Measurements from ENCODE around the gene FERMT1.
"Not testable (repeated sequence)": the region's sequence is repeated elsewhere in the genome, so short reads cannot be mapped to it uniquely, and the experiment has no call there.

FERMT1 gene

GRCh38 chr20:6069669-6070068 lies 53.2 kb downstream of the FERMT1 start:
- DNase-seq = no peak

- no peak for DNase-seq
These were observed 55.0 kb downstream of the FERMT1 start for GRCh38 chr20:6067763-6068318.

GRCh38 chr20:6066582-6066981 lies 56.2 kb downstream of the FERMT1 start:
- no peak for DNase-seq

- no peak for DNase-seq
These were observed 61.3 kb downstream of the FERMT1 start for GRCh38 chr20:6061544-6061943.

- no peak for DNase-seq
These were observed 62.6 kb downstream of the FERMT1 start for GRCh38 chr20:6060213-6060612.

GRCh38 chr20:6058684-6059295 lies 64.0 kb downstream of the FERMT1 start:
- DNase-seq = no peak

DNA sequence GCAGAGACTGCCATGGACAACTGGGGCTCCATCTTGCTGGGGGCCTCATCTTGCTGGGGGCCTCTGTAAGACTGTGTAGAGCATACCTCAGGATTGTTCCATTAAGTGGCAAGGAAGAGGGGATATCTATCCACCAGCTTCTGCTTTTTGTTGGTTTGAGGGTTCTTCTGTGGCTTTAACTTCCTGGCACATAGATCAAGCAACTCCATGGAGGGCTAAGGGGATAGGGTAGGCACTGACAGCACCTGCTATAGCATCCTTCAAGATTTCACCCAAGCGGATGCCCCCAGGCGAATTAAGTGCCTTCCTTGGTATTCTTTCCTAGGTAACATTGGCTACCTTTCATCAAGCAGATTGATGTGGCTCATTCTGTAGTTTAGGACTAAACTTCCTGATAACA lies 65.1 kb downstream of the FERMT1 start:
- DNase-seq = no peak

DNA sequence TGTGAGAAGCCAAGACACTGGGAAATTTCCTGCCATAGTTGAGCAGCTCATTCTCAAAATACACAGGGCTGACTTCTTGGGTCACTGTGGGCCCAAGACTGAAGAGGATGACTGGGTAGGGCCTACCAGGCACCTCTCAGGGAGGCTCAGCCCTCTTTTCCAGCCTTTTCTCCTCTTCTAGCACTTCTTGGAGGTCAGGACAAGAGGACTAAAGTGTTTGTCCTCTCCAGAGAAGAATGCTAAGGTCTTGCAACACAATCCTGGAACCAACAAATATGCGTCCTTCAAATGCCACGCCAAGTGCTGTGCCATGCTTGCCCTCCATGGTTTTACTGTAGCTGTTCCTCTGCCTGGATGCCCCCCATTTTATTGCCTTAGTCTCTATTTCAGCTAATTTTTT lies 65.7 kb downstream of the FERMT1 start:
- no peak for DNase-seq

- no peak for DNase-seq
These were observed 66.8 kb downstream of the FERMT1 start for GRCh38 chr20:6055981-6056569.

GRCh38 chr20:6055161-6055783 lies 67.6 kb downstream of the FERMT1 start:
- no peak for DNase-seq

DNA sequence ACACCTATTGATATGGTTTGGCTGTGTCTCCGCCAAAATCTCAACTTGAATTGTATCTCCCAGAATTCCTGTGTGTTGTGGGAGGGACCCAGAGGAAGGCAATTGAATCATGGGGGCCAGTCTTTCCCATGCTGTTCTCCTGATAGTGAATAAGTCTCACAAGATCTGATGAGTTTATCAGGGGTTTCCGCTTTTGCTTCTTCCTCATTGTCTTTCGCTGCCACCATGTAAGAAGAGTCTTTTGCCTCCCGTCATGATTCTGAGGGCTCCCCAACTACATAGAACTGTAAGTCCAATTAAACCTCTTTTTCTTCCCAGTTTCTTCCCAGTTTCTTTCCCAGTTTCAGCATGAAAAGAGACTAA lies 68.2 kb downstream of the FERMT1 start:
- DNase-seq = not testable (repeated sequence)

DNA sequence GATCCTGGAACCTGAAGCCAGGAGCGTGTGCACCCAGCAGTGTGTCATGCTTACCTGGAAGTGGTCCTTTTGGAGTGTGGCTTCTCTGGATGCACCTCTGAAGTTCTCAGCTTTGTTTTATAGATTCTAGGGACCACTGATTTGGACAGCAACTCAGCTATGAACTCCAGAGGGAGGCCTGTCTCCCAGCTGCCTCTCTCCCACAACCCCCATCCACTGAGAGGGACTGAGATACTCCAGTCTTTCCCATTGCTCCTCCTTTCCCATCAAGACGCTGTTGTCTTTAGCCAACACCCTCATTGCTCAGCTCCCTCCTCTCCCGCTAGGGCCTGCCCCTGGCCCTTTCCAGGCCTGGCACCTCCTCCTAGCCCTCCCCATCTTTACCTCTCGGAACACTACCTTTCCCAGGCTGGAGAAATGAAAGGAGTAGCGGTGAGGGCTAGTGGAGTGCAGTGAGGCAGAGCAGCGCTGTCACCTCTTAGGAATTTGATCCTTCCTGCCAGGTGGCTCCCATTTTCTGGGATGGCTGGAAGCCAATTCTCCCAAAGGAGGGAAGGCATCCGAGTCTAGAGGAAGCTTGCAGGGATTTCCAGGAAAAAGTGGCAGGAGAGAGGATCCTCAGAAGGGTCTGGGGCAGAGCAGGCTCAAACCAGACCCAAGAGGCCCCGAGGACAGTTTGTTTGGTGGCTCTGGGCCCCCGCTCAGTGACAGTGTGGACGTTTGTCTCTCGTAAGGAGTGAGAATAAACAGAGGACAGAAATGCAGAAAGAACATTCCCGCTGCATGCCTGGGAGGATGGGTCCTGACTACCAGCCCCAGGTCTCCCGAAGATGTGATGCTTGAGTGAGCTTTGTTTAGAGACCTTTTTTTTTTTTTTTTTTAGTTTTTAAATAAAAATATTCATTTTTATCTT lies 68.8 kb downstream of the FERMT1 start, which contains the start of gene LRRN4:
LRRN4 (minus strand) TSS at position 285 of the 913 bp plus-strand sequence. CDS start 1,261 bp downstream, outside the sequence.
- DNase-seq = no peak

DNA sequence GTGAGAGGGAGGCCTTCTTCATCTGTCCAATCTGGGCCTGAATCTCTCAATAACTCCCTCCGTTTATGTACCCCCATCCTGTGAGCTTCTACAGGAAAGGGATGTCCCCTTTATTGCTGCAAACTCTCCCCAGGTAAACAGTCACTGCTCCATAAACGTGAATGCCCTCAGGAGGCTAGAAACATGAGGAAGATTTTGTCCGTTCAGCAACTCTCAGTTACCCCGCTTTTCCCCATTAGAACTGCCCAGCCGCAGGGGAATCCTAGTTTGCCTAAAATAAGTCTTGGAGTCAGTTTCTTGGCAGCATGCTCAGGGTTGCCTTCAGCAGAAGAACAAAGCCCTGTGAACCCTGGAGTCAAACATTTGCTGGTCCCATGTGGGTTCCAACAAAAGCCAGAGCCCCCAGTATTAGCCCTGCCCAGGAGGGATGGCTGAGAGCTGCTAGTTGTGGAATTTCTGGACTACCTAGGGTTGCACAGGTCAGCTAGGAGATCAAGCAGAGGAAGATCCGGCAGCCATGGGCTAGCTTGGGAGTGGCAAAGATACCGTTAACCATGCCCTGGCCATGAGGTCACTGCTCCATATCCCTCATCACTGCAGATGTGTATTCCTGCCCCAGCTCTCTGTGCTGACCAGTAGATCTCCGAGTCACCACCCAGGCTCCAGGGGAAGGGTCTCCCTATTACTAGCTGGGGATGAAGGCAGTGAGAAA lies 69.6 kb downstream of the FERMT1 start:
- DNase-seq = no peak

- DNase-seq = no peak
These were observed 71.3 kb downstream of the FERMT1 start for GRCh38 chr20:6051505-6051904.

GRCh38 chr20:6048391-6048790 lies 74.4 kb downstream of the FERMT1 start:
- DNase-seq = no peak

- no peak for DNase-seq
These were observed 76.4 kb downstream of the FERMT1 start for GRCh38 chr20:6046432-6046831.

DNA sequence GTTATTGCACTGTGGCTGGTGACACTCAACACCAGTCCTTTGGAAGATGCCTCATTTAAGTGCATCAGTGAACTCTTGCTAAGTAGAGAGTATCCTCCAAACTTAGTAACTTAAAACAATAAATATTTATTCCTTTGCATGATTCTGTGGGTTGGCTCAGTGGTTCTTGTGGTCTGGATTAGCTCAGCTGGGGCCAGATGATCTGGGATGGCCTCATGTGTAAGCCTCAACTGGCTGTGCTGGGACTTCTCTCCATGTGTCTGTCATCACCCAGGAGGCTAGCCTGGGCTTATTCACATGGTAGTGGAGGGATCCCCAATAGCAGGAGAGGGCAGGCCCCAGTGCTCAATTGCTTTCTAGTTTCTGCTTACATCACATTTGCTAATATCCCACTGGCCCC lies 77.3 kb downstream of the FERMT1 start:
- DNase-seq = no peak

DNA sequence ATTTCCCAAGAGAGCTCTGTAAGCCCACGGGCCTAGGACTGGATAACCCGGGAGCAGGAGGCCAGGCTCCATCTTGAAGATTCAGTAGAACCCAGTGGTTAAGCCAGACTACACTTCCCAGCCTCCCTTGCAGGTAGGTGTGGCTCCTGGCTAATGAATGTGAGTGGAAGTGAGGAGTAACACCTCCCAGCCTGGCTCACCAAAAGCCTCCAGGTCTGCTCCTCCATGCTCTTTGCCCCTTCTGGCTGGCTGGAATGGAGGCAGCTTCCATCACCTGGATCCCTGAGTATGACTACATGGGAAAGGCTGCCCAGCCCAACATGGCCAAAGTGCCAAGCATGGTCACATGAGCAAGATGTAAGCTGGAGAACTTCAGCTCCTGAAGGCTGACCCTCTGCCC lies 78.7 kb downstream of the FERMT1 start:
- no peak for DNase-seq

DNA sequence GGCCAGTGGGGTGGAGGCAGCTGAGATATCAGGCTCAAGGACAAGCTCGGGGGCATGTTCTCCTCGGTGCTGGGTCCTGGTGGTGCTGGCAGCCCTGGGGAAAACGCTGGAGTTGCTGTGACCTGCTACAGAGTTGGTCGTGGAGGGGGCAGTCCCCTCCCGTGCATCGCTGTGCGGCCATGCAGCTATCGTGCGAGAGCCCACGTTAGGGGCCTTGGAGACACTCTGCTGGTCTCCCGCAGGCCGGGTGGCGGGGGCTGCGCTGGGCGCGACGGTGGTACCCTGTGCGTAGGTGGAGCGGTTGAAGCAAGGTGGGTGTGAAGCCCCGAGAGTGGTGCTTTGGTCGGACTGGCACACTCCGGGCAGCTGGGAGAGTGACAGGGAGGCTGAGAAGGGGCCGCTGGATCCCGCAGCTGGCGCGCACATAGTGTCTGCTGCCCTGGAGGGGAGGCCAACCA lies 81.0 kb downstream of the FERMT1 start:
- DNase-seq = no peak

DNA sequence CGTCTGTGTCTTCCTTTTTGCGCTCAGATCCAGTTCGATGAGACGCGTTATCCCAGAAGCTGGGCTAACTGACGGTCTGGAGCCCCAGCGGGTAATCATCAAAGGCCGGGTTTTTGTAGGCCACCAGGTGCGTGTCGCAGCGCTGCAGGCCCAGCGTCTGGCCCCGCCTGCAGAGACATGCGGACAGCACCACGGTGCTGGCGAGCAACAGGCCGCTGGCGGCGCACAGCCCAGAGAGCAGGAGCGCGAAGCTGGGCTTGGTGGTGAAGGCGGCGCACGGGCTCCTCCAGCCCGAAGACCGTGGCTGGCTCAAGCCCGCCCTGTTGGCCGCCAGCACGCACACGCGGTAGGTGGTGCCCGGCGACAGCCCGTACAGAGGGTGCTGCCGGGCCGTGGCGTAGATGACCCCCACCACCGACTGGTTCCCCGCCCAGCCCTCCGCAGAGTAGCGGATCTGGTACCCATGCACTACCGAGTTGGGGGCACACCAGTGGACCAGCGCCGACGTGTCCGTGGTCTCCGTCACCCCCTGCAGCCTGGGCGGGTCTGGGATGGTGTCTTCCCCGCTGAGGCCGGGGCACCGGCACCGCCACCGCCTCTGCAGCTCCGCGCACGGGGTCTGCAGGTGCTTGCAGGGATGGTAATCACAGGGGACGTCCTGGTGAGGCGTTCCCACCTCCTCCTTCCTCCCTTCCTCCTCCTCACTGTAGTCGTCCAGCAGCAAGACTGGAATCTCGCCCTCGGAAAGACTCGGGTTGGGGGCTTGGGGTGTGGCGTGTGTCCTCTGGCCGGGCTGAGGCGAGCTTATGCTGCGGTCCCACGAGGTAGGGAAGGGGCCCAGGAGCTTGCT lies 81.6 kb downstream of the FERMT1 start:
- no peak for DNase-seq

Measured in hypothalamus (tissue), 51 donors.